T-cell (primary cell): ENCODE results near the gene INHA. TPM values are rescaled to one million over a fixed set of nuclear protein-coding genes. Genes with fewer than 3 reads are reported as not detected.
A peak's percentile ranks its signal among the peaks of the same experiment; 100 is the strongest.

Experiments used
- ATAC-seq, 4 experiments: fragments of 200-7000 bp in 3 of 4; fragments of 150-1000 bp in 1 of 4; cut with Tn5 transposase; replicated peaks in 1 of 4; 1 replicate in 3 of 4; 2 replicates in 1 of 4; pipeline ENCODE4 v1.10.0; 2021; ENCODE audit warnings: moderate library complexity in 3 of 4, mild to moderate bottlenecking in 2 of 4, moderate number of reproducible peaks in 1 of 4
- CTCF ChIA-PET, 2 donors: fragments of 300-600 bp; sonication (Branson Sonifier 250); formaldehyde crosslinking; loops; one replicate each; lab custom pipeline; 2022; ENCODE audit warnings: antibody characterized with exemption in 2 of 2; lab: Charles Lee
- POLR2A ChIA-PET, 2 donors: fragments of 300-600 bp; sonication (Branson Sonifier 250); formaldehyde crosslinking; loops; one replicate each; lab custom pipeline; 2022; ENCODE audit warnings: antibody characterized with exemption in 2 of 2; lab: Charles Lee
- DNase-seq, 35 experiments: peaks; one replicate each; pipeline versions ENCODE4 v3.0.0 to v3.0.0-alpha.2; 2013 to 2023
- H3K27ac ChIP-seq: one replicate; pipeline ENCODE4 v1.5.1; 2013; ENCODE audit warnings: low read length
- H3K27me3 ChIP-seq, 2 experiments: replicated peaks in 1 of 2; 1 replicate in 1 of 2; 2 replicates in 1 of 2; pipeline versions ENCODE4 v1.6.1 to v1.7.0; 2013; ENCODE audit warnings: low read length in 1 of 2, mixed read lengths in 1 of 2; ENCODE audit not compliant: control insufficient read depth in 2 of 2, insufficient read depth in 2 of 2; ENCODE audit errors: extremely low read depth in 1 of 2
- H3K36me3 ChIP-seq, 2 donors: 1 replicate in 1 of 2; 2 replicates in 1 of 2; pipeline versions ENCODE4 v1.6.1 to v1.7.0; 2013; ENCODE audit warnings: low read length in 1 of 2; ENCODE audit not compliant: control insufficient read depth in 2 of 2, insufficient read depth in 1 of 2; ENCODE audit errors: extremely low read depth in 1 of 2
- H3K4me1 ChIP-seq, 2 experiments: 1 replicate in 1 of 2; 2 replicates in 1 of 2; pipeline versions ENCODE4 v1.6.1 to v1.7.0; 2013; ENCODE audit warnings: low read length in 2 of 2, mixed read lengths in 1 of 2; ENCODE audit not compliant: insufficient read depth in 2 of 2, control insufficient read depth in 1 of 2; ENCODE audit errors: extremely low read depth in 1 of 2
- H3K4me3 ChIP-seq, 2 donors: 1 replicate in 1 of 2; 2 replicates in 1 of 2; pipeline versions ENCODE4 v1.5.1 to v1.7.0; 2013; ENCODE audit warnings: mild to moderate bottlenecking in 2 of 2, low read length in 1 of 2, moderate library complexity in 1 of 2; ENCODE audit not compliant: control insufficient read depth in 1 of 2; ENCODE audit errors: extremely low read depth in 1 of 2
- H3K9me3 ChIP-seq: 2 replicates; pipeline ENCODE4 v1.7.0; 2013
- H3K27ac Mint-ChIP-seq, 2 donors: one replicate each; pipeline ENCODE4 v1.8.0; 2020 to 2021; ENCODE audit warnings: mild to moderate bottlenecking in 2 of 2, mixed read lengths in 2 of 2
- H3K27me3 Mint-ChIP-seq, 2 donors: one replicate each; pipeline ENCODE4 v1.8.0; 2021 to 2022; ENCODE audit warnings: mixed read lengths in 2 of 2
- H3K36me3 Mint-ChIP-seq: one replicate; pipeline ENCODE4 v1.8.0; 2021; ENCODE audit warnings: mixed read lengths
- H3K4me1 Mint-ChIP-seq, 3 donors: one replicate each; pipeline ENCODE4 v1.8.0; 2020 to 2022; ENCODE audit warnings: mixed read lengths in 3 of 3, mild to moderate bottlenecking in 1 of 3
- H3K4me3 Mint-ChIP-seq, 3 donors: one replicate each; pipeline ENCODE4 v1.8.0; 2020 to 2022; ENCODE audit warnings: mild to moderate bottlenecking in 3 of 3, mixed read lengths in 3 of 3, moderate library complexity in 3 of 3
- H3K9me3 Mint-ChIP-seq, 3 donors: one replicate each; pipeline ENCODE4 v1.8.0; 2020 to 2022; ENCODE audit warnings: mixed read lengths in 3 of 3
- WGBS: methylation state at CpG from one replicate; pipeline ENCODE4 v1.1.5; 2013; ENCODE audit warnings: missing lambda C conversion rate; ENCODE audit not compliant: insufficient coverage; 5-methylcytosine and 5-hydroxymethylcytosine counted together
- total RNA-seq, 35 experiments: library from RNA in 6 of 35; stranded (reverse) in 6 of 35; fragments of 120-200 nt in 1 of 35; gene quantifications; one replicate each; pipeline versions ENCODE4 v1.2.1 to v1.2.4 and lab custom pipeline; 2013 to 2026

The INHA gene
- total RNA-seq, 5 donors from 2014 or later (not counting 1 experiment from before 2014, with no cell fraction given), result 0.16 TPM; not detected in 4

DNA sequence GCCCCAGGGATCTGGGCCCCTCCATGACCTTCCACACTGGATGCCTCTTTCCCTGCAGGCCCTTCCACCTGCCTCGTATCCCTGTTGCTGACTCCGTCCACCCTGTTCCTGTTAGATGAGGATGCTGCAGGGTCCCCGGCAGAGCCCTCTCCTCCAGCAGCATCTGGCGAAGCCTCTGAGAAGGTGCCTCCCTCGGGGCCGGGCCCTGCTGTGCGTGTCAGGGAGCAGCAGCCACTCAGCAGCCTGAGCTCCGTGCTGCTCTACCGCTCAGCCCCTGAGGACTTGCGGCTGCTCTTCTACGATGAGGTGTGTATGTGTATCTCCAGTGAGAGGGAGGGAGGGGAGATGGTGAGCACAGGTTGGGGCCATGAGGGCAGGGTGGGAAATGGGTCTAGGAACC lies 42.9 kb downstream of the INHA start:
- Mint-ChIP-seq H3K27me3 (no peaks in the 10 kb centered on the region), H3K27ac (no peak overlapping the region), H3K4me3 (no peak overlapping the region), H3K4me1 (peaks cover 11 to 13% (median 13%) of the 10 kb centered on the region in 3 donors), H3K36me3 (peaks cover 44% of the 10 kb centered on the region), H3K9me3 (no peaks in the 10 kb centered on the region)
- Histone ChIP-seq H3K27ac (no peak overlapping the region), H3K4me1 (peaks cover 2 to 12% of the 10 kb centered on the region in 2 experiments), H3K27me3 (no peaks in the 10 kb centered on the region), H3K36me3 (peaks cover 16 to 29% of the 10 kb centered on the region in 2 donors), H3K4me3 (no peak overlapping the region), H3K9me3 (no peaks in the 10 kb centered on the region)
- CTCF ChIA-PET, result no interaction called here
- 94% methylated on average over 11 of the region's 11 CpGs for WGBS
- POLR2A ChIA-PET, result no interaction called here
- DNase-seq (no peak), ATAC-seq (peak in 1 of 4 experiments; percentile 22)

DNA sequence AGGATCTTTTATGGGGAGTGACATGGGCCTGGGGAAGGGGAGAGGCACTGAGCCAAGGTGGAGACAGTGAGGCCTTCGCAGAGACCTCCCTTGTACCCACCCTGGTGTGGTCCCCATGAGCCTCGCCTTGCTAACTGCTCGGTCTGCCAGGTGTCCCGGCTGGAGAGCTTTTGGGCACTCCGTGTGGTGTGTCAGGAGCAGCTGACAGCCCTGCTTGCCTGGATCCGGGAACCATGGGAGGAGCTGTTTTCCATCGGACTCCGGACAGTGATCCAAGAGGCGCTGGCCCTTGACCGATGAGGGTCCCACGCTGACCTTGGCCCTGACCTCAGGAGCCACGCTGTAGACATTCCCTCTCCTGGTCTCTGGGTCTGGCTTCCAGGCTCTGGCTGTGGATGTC lies 43.8 kb downstream of the INHA start:
- H3K27ac Mint-ChIP-seq, result no peak overlapping the region
- H3K4me3 ChIP-seq, result no peak overlapping the region
- ChIA-PET CTCF (no interaction called here), POLR2A (no interaction called here)
- no peaks in the 10 kb centered on the region for H3K27me3 ChIP-seq
- H3K4me3 Mint-ChIP-seq, result no peak overlapping the region
- no peaks in the 10 kb centered on the region for H3K9me3 ChIP-seq
- no peak overlapping the region for H3K27ac ChIP-seq
- no peaks in the 10 kb centered on the region for H3K9me3 Mint-ChIP-seq
- 97% methylated on average over 11 of the region's 12 CpGs for WGBS
- ATAC-seq (no peak), DNase-seq (no peak)
- H3K4me1 Mint-ChIP-seq, result peaks cover 11 to 13% (median 13%) of the 10 kb centered on the region in 3 donors
- H3K27me3 Mint-ChIP-seq, result no peaks in the 10 kb centered on the region
- H3K4me1 ChIP-seq, result peaks cover 2 to 12% of the 10 kb centered on the region in 2 experiments
- peaks cover 41% of the 10 kb centered on the region for H3K36me3 Mint-ChIP-seq
- peaks cover 14 to 29% of the 10 kb centered on the region in 2 donors for H3K36me3 ChIP-seq

DNA sequence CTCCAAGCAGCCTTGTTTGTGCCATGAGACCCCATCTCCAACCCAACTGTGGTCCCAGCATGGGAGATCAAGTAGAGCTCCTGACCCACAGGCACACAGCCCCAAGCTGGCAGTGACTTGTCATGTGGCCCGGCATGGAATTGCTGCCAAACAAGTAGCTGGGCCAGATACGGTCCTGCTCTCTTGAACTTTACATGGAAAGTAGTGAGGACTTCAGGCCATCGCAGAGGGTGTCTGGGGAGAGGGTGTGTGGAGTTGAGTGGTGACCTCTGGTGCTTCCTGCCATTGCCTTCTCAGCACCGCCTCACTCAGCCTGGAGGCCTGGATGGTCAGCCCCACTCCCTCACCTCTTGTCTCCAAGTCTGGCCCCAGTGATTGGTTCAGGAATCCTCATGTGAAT lies 44.4 kb downstream of the INHA start:
- Histone ChIP-seq H3K27ac (no peak overlapping the region), H3K9me3 (no peaks in the 10 kb centered on the region), H3K4me1 (peaks cover 2 to 12% of the 10 kb centered on the region in 2 experiments), H3K36me3 (peaks cover 11 to 23% of the 10 kb centered on the region in 2 donors), H3K4me3 (no peak overlapping the region), H3K27me3 (no peaks in the 10 kb centered on the region)
- Mint-ChIP-seq H3K36me3 (peaks cover 34% of the 10 kb centered on the region), H3K4me3 (no peak overlapping the region), H3K27me3 (peaks cover 0 to 1% of the 10 kb centered on the region in 2 donors), H3K9me3 (no peaks in the 10 kb centered on the region), H3K4me1 (peaks cover 10 to 13% (median 11%) of the 10 kb centered on the region in 3 donors), H3K27ac (no peak overlapping the region)
- CTCF ChIA-PET, result no interaction called here
- POLR2A ChIA-PET, result no interaction called here
- WGBS, result 100% methylated on average over 3 of the region's 4 CpGs
- no peak for ATAC-seq
- no peak for DNase-seq

DNA sequence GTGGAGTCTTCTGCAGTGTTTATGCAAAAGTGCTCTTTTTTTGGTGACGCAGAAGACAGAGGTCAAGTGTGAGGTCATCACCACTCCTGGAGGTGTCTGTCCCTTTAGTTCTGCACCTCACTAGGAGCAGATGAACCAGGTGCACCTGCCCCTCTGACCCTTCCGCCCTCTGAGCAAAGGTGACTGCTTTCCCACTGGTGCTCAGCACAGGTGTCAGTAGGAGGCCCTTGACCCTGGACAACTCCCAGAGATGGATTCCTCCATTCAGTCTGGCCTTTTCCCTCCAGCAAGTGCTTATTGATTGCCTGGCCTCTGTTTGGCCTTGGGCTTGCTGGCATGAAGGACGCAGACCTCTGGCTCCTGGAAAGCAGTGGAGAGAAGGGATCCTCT lies 46.6 kb downstream of the INHA start:
- ChIA-PET CTCF (interaction anchor here in 1 of 2 donors (1.0 kb wide), 1 partner anchor 21 kb away, joined by 3 read pairs; no protein-coding TSS in a partner anchor), POLR2A (no interaction called here)
- no peaks in the 10 kb centered on the region for H3K27me3 ChIP-seq
- Mint-ChIP-seq H3K4me1 (no peaks in the 10 kb centered on the region), H3K27ac (no peak overlapping the region), H3K36me3 (peaks cover 24% of the 10 kb centered on the region), H3K9me3 (no peaks in the 10 kb centered on the region), H3K4me3 (no peak overlapping the region), H3K27me3 (peaks cover 0 to 8% of the 10 kb centered on the region in 2 donors)
- H3K36me3 ChIP-seq, result peaks cover 11 to 14% of the 10 kb centered on the region in 2 donors
- H3K4me1 ChIP-seq, result no peaks in the 10 kb centered on the region
- ATAC-seq, result no peak
- no peak overlapping the region for H3K27ac ChIP-seq
- no peak for DNase-seq
- H3K9me3 ChIP-seq, result no peaks in the 10 kb centered on the region
- H3K4me3 ChIP-seq, result no peak overlapping the region
- WGBS, result 76% methylated on average over 2 of the region's 3 CpGs

DNA sequence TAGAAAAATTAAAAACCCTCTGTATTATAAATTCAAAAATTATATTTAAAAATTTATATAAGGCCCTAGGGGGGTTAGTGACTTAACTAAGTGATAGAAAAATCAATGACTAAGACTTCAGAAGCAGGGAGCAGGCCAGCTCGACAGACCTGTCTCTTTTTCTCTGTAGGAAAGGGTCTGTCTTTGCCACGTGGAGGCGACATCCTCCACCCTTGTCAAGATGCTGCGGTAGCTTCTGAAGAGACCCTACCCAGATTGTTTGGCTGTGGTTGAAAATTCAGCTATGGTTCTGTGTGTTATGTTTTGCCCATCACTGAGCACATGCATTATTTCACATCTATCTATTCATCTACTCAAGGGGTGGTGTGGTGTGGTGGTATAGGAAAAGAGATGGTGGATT lies 47.1 kb downstream of the INHA start:
- ChIA-PET CTCF (interaction anchor here in 1 of 2 donors (1.0 kb wide), 1 partner anchor 20 kb away, joined by 3 read pairs; no protein-coding TSS in a partner anchor), POLR2A (no interaction called here)
- no CpG with 5 or more reads among the region's 4 CpGs for WGBS
- Histone ChIP-seq H3K4me1 (no peaks in the 10 kb centered on the region), H3K27ac (no peak overlapping the region), H3K9me3 (no peaks in the 10 kb centered on the region), H3K36me3 (peaks cover 10 to 11% of the 10 kb centered on the region in 2 donors), H3K4me3 (no peak overlapping the region), H3K27me3 (no peaks in the 10 kb centered on the region)
- ATAC-seq (no peak), DNase-seq (no peak)
- Mint-ChIP-seq H3K27me3 (peaks cover 1 to 8% of the 10 kb centered on the region in 2 donors), H3K4me3 (no peak overlapping the region), H3K9me3 (no peaks in the 10 kb centered on the region), H3K27ac (no peak overlapping the region), H3K4me1 (no peaks in the 10 kb centered on the region), H3K36me3 (peaks cover 21% of the 10 kb centered on the region)

DNA sequence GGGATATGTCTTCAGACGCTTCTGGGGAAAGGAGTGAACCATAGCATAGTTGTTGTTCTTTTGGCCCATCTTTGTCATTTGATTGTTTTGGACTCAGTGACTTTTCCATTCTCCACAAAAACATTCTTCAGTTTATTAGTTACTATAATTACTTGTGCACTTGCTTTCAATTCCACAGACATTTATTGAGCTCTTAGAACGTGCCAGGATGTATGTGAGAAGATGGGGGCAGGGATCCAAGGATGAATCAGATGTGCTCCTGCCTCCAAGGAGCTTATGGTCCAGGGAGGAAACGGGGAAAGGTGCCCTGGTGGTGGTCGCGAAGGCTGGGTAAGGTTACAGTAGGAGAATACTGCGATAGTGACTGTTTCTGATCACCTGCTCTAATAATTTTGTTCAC lies 48.4 kb downstream of the INHA start:
- H3K27ac ChIP-seq, result no peak overlapping the region
- H3K4me1 ChIP-seq, result no peaks in the 10 kb centered on the region
- no peak overlapping the region for H3K4me3 Mint-ChIP-seq
- no peak overlapping the region for H3K27ac Mint-ChIP-seq
- no peaks in the 10 kb centered on the region for H3K9me3 Mint-ChIP-seq
- CTCF ChIA-PET, result interaction anchor here in 1 of 2 donors (0.7 to 0.8 kb wide), 3 partner anchors 10 to 153 kb away, joined by 3 to 10 read pairs (median 5); no protein-coding TSS in a partner anchor
- peaks cover 0 to 4% of the 10 kb centered on the region in 2 donors for H3K36me3 ChIP-seq
- no peaks in the 10 kb centered on the region for H3K9me3 ChIP-seq
- DNase-seq, result no peak
- ATAC-seq, result no peak
- H3K27me3 Mint-ChIP-seq, result peaks cover 3 to 15% of the 10 kb centered on the region in 2 donors
- H3K4me1 Mint-ChIP-seq, result no peaks in the 10 kb centered on the region
- POLR2A ChIA-PET, result no interaction called here
- peaks cover 8% of the 10 kb centered on the region for H3K36me3 Mint-ChIP-seq
- H3K4me3 ChIP-seq, result no peak overlapping the region
- peaks cover 0 to 4% of the 10 kb centered on the region in 2 experiments for H3K27me3 ChIP-seq
- WGBS, result 92% methylated on average over 4 of the region's 6 CpGs
